ENCODE results near the gene NOTCH1. TPM values are rescaled to one million over a fixed set of nuclear protein-coding genes. Genes with fewer than 3 reads are reported as not detected.

Gene NOTCH1
- total RNA-seq, 1 experiment from 2014 or later: 95.6 TPM

- TF ChIP-seq, protein P1, sequence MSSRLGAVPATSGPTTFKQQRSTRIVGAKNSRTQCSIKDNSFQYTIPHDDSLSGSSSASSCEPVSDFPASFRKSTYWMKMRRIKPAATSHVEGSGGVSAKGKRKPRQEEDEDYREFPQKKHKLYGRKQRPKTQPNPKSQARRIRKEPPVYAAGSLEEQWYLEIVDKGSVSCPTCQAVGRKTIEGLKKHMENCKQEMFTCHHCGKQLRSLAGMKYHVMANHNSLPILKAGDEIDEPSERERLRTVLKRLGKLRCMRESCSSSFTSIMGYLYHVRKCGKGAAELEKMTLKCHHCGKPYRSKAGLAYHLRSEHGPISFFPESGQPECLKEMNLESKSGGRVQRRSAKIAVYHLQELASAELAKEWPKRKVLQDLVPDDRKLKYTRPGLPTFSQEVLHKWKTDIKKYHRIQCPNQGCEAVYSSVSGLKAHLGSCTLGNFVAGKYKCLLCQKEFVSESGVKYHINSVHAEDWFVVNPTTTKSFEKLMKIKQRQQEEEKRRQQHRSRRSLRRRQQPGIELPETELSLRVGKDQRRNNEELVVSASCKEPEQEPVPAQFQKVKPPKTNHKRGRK (CRISPR knock-in tag; IDR thresholded peaks at IDR 0.05; ENCODE audit: borderline replicate concordance): no peak
- no peak for TF ChIP-seq EMX1 (CRISPR knock-in tag; IDR thresholded peaks at IDR 0.05)
- no peak for TF ChIP-seq ZNF121 (CRISPR knock-in tag; IDR thresholded peaks at IDR 0.05)
- no peak for TF ChIP-seq STAT6 (CRISPR knock-in tag; conservative IDR thresholded peaks at IDR 0.05; ENCODE audit: low read depth)
- TF ChIP-seq ZBTB43 (CRISPR knock-in tag; IDR thresholded peaks at IDR 0.05): peak; percentile 80
- no peak for TF ChIP-seq CREM (CRISPR knock-in tag; IDR thresholded peaks at IDR 0.05)
- TF ChIP-seq ZNF317 (CRISPR knock-in tag; IDR thresholded peaks at IDR 0.05; ENCODE audit: borderline replicate concordance, low read depth): no peak
- TF ChIP-seq SOX15 (CRISPR knock-in tag; IDR thresholded peaks at IDR 0.05): no peak
- peak; percentile 32; the same call in 1 of the 2 replicates for TF ChIP-seq CBFB (CRISPR knock-in tag; IDR thresholded peaks at IDR 0.05; ENCODE audit: low read depth)
- TF ChIP-seq JAZF1 (CRISPR knock-in tag; IDR thresholded peaks at IDR 0.05): no peak
- no peak for TF ChIP-seq GABPB1 (CRISPR knock-in tag; IDR thresholded peaks at IDR 0.05)
- no peak for TF ChIP-seq ELF4 (CRISPR knock-in tag; IDR thresholded peaks at IDR 0.05; ENCODE audit: low read depth)
- no peak for TF ChIP-seq FOXJ3 (CRISPR knock-in tag; IDR thresholded peaks at IDR 0.05; ENCODE audit: borderline replicate concordance)
- TF ChIP-seq, protein P2, sequence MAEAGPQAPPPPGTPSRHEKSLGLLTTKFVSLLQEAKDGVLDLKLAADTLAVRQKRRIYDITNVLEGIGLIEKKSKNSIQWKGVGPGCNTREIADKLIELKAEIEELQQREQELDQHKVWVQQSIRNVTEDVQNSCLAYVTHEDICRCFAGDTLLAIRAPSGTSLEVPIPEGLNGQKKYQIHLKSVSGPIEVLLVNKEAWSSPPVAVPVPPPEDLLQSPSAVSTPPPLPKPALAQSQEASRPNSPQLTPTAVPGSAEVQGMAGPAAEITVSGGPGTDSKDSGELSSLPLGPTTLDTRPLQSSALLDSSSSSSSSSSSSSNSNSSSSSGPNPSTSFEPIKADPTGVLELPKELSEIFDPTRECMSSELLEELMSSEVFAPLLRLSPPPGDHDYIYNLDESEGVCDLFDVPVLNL (CRISPR knock-in tag; IDR thresholded peaks at IDR 0.05; ENCODE audit: borderline replicate concordance, low read depth): no peak
- TF ChIP-seq FOXK1 (CRISPR knock-in tag; IDR thresholded peaks at IDR 0.05): no peak; the same call in 1 of the 2 replicates
- TF ChIP-seq NFYB (CRISPR knock-in tag; conservative IDR thresholded peaks at IDR 0.05; ENCODE audit: low read depth): no peak
- TF ChIP-seq ATF2 (CRISPR knock-in tag; IDR thresholded peaks at IDR 0.05; ENCODE audit: borderline replicate concordance, low read depth): peak; percentile 29; the same call in 1 of the 2 replicates
- TF ChIP-seq ZNF425 (CRISPR knock-in tag; conservative IDR thresholded peaks at IDR 0.05): no peak
- TF ChIP-seq FOXP1 (CRISPR knock-in tag; IDR thresholded peaks at IDR 0.05; ENCODE audit: borderline replicate concordance): peak; percentile 61; the same call in 1 of the 2 replicates
- TF ChIP-seq AR (CRISPR knock-in tag; IDR thresholded peaks at IDR 0.05): no peak
- no peak for TF ChIP-seq NR1H2 (CRISPR knock-in tag; IDR thresholded peaks at IDR 0.05)
- TF ChIP-seq ZNF423 (CRISPR knock-in tag; IDR thresholded peaks at IDR 0.05): no peak; the same call in 1 of the 2 replicates
- TF ChIP-seq TEAD1 (CRISPR knock-in tag; IDR thresholded peaks at IDR 0.05): no peak
Measured at GRCh38 chr9:136567651-136568287, 21.9 kb upstream of the NOTCH1 start (continued).

Data from WTC11 (cell line).